ENCODE data around the gene CD28.

Gene CD28

GRCh38 chr2:203714112-203714511 is 7.7 kb downstream of the CD28 start:
- TF ChIP-seq, protein P1, sequence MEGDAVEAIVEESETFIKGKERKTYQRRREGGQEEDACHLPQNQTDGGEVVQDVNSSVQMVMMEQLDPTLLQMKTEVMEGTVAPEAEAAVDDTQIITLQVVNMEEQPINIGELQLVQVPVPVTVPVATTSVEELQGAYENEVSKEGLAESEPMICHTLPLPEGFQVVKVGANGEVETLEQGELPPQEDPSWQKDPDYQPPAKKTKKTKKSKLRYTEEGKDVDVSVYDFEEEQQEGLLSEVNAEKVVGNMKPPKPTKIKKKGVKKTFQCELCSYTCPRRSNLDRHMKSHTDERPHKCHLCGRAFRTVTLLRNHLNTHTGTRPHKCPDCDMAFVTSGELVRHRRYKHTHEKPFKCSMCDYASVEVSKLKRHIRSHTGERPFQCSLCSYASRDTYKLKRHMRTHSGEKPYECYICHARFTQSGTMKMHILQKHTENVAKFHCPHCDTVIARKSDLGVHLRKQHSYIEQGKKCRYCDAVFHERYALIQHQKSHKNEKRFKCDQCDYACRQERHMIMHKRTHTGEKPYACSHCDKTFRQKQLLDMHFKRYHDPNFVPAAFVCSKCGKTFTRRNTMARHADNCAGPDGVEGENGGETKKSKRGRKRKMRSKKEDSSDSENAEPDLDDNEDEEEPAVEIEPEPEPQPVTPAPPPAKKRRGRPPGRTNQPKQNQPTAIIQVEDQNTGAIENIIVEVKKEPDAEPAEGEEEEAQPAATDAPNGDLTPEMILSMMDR (IDR thresholded peaks at IDR 0.05; ENCODE audit: low read depth, low read length) = no peak

DNA sequence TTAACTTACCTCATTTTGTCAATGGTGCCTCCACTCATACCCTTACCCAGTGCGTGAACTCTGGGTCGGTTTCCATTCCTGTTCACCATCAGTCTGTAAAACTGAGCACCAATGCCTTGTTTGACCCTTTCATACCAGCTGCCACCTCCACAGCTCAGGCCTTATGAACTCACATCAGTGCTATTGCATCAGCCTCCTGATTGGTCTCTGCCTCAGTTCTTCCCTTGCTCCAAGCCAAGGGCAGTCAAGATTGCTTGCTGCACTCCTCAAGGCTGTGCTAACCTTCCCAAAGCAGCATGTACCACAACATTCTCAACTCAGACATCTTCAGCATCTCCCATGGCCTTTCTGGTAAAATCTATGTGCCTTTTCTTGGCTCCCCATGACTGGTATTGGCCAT is 9.3 kb downstream of the CD28 start:
- no peak for DNase-seq (ENCODE audit: extremely low read depth, low read depth)

More at GRCh38 chr2:203714112-203714511, 7.7 kb downstream of the CD28 start:
- no peak for DNase-seq (ENCODE audit: extremely low read depth, low read depth)

GRCh38 chr2:203718087-203718486 is 11.6 kb downstream of the CD28 start:
- no peak for DNase-seq (ENCODE audit: extremely low read depth, low read depth)
- TF ChIP-seq, protein P1 (IDR thresholded peaks at IDR 0.05; ENCODE audit: low read depth, low read length) = no peak

More for the DNA sequence above, 9.3 kb downstream of the CD28 start:
- TF ChIP-seq, protein P1 (IDR thresholded peaks at IDR 0.05; ENCODE audit: low read depth, low read length) = no peak

GRCh38 chr2:203719456-203720410 is 13.3 kb downstream of the CD28 start:
- TF ChIP-seq, protein P1 (IDR thresholded peaks at IDR 0.05; ENCODE audit: low read depth, low read length) = no peak
- no peak for DNase-seq (ENCODE audit: extremely low read depth, low read depth)

DNA sequence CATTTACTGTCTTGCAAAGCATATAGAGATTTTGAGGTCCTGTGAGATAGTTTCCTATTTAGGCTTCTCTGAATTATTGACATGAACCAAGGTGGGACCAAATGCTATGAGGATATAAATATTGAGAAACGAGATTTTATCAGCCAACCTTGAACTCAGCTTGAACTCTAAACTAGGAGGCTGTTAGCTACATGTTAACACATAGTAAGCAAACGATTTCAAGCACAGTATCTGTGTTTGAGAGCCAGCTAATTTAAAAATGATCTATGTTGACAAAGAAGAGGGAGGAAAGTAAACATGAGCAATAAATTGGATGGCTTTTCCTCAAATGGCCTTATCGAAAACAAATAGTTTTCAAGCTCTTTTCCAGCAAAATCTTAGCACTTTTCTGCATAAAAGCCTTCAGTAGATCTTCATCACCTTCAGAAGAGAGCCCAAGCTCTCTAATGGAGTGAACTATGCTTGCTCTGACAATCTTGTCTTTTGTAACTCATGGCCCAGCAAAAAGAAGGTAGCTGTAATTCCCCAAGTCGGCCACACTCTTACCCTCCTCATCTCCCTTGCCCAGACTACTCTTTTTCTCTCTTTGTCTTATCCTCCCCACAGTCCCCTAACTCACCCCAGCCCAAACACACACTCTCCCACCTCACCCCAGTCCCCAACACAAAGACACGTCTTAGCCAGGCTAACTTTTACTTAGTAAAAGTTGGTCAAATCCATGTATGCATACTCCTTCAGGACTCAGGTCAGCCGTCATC is 14.7 kb downstream of the CD28 start:
- DNase-seq (ENCODE audit: extremely low read depth, low read depth) = no peak
- TF ChIP-seq, protein P1 (IDR thresholded peaks at IDR 0.05; ENCODE audit: low read depth, low read length) = no peak

- DNase-seq (ENCODE audit: extremely low read depth, low read depth) = no peak
- TF ChIP-seq, protein P1 (IDR thresholded peaks at IDR 0.05; ENCODE audit: low read depth, low read length) = no peak
Measured at GRCh38 chr2:203721781-203722300, 15.4 kb downstream of the CD28 start.
